ENCODE measurements around the gene VPS13A.

GRCh38 chr9:77290373-77290772 is 113.0 kb downstream of the VPS13A start:
- TF ChIP-seq CTCF (IDR thresholded peaks at IDR 0.05) (no peak), EP300 (IDR thresholded peaks at IDR 0.05) (no peak)
